ENCODE results near the gene UBE2K. TPM values are rescaled to one million over a fixed set of nuclear protein-coding genes. Genes with fewer than 3 reads are reported as not detected.
A peak's percentile ranks its signal among the peaks of the same experiment; 100 is the strongest.

The UBE2K gene
- total and polyA plus RNA-seq, 2 of the 13 experiments (the other 11 are each of a cell fraction or from before 2014, with no cell fraction given): 36.2 to 81.0 TPM

- TF ChIP-seq ZNF142 (CRISPR knock-in tag; IDR thresholded peaks at IDR 0.05) (no peak), STAG1 (CRISPR knock-in tag; IDR thresholded peaks at IDR 0.05) (0 out of 2 replicates have a peak, but pooled peaks have one; percentile 2), FOXA3 (CRISPR knock-in tag; IDR thresholded peaks at IDR 0.05) (peak; percentile 51; the same call in 1 of the 2 replicates), FOXA1 (IDR thresholded peaks at IDR 0.05) (no peak), FOXA1 (CRISPR knock-in tag; IDR thresholded peaks at IDR 0.05) (no peak), TOE1 (CRISPR knock-in tag; IDR thresholded peaks at IDR 0.05) (no peak), ZNF121 (CRISPR knock-in tag; IDR thresholded peaks at IDR 0.05) (0 out of 2 replicates have a peak, but pooled peaks have one; percentile 49), IRF2 (CRISPR knock-in tag; IDR thresholded peaks at IDR 0.05) (0 out of 2 replicates have a peak, but pooled peaks have one; percentile 26), HMG20A (CRISPR knock-in tag; IDR thresholded peaks at IDR 0.05; ENCODE audit: borderline replicate concordance) (peak; percentile 59; the same call in 1 of the 2 replicates), MTA3 (CRISPR knock-in tag; IDR thresholded peaks at IDR 0.05) (no peak), SRY (CRISPR knock-in tag; IDR thresholded peaks at IDR 0.05) (no peak), CREM (IDR thresholded peaks at IDR 0.05) (peak; percentile 56), CREM (CRISPR knock-in tag; IDR thresholded peaks at IDR 0.05) (no peak), LCORL (IDR thresholded peaks at IDR 0.05) (no peak), LCORL (CRISPR knock-in tag; IDR thresholded peaks at IDR 0.05) (peak; percentile 54), DPF2 (CRISPR knock-in tag; IDR thresholded peaks at IDR 0.05; ENCODE audit: borderline replicate concordance, low read depth) (no peak), ZFP41 (CRISPR knock-in tag; IDR thresholded peaks at IDR 0.05; ENCODE audit: borderline replicate concordance) (no peak), NR2F1 (CRISPR knock-in tag; IDR thresholded peaks at IDR 0.05) (peak in 1 of 2 experiments; percentile 58; a peak in 2 of 4 replicates), POLR2AphosphoS5 (IDR thresholded peaks at IDR 0.05; ENCODE audit: low read depth, low read length) (no peak)
- TF ChIP-seq, protein P1, sequence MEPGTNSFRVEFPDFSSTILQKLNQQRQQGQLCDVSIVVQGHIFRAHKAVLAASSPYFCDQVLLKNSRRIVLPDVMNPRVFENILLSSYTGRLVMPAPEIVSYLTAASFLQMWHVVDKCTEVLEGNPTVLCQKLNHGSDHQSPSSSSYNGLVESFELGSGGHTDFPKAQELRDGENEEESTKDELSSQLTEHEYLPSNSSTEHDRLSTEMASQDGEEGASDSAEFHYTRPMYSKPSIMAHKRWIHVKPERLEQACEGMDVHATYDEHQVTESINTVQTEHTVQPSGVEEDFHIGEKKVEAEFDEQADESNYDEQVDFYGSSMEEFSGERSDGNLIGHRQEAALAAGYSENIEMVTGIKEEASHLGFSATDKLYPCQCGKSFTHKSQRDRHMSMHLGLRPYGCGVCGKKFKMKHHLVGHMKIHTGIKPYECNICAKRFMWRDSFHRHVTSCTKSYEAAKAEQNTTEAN (CRISPR knock-in tag; conservative IDR thresholded peaks at IDR 0.05): peak; percentile 58; the same call in 1 of the 2 replicates
- TF ChIP-seq, protein P2, sequence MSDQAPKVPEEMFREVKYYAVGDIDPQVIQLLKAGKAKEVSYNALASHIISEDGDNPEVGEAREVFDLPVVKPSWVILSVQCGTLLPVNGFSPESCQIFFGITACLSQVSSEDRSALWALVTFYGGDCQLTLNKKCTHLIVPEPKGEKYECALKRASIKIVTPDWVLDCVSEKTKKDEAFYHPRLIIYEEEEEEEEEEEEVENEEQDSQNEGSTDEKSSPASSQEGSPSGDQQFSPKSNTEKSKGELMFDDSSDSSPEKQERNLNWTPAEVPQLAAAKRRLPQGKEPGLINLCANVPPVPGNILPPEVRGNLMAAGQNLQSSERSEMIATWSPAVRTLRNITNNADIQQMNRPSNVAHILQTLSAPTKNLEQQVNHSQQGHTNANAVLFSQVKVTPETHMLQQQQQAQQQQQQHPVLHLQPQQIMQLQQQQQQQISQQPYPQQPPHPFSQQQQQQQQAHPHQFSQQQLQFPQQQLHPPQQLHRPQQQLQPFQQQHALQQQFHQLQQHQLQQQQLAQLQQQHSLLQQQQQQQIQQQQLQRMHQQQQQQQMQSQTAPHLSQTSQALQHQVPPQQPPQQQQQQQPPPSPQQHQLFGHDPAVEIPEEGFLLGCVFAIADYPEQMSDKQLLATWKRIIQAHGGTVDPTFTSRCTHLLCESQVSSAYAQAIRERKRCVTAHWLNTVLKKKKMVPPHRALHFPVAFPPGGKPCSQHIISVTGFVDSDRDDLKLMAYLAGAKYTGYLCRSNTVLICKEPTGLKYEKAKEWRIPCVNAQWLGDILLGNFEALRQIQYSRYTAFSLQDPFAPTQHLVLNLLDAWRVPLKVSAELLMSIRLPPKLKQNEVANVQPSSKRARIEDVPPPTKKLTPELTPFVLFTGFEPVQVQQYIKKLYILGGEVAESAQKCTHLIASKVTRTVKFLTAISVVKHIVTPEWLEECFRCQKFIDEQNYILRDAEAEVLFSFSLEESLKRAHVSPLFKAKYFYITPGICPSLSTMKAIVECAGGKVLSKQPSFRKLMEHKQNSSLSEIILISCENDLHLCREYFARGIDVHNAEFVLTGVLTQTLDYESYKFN (CRISPR knock-in tag; conservative IDR thresholded peaks at IDR 0.05): peak; percentile 91
These were observed 48.2 kb upstream of the UBE2K start (continued) for GRCh38 chr4:39649639-39650265.

Data from HepG2 (cell line).